H1 (cell line): ENCODE measurements around the gene ADGRV1. TPM values are rescaled to one million over a fixed set of nuclear protein-coding genes. Genes with fewer than 3 reads are reported as not detected.

Experiments
- CTCF ChIA-PET: fragments of 300-600 bp; sonication (Branson Sonifier 250); formaldehyde crosslinking; loops from one replicate; lab custom pipeline; 2021; ENCODE audit not compliant: partially characterized antibody; lab: Charles Lee
- POLR2A ChIA-PET: fragments of 300-600 bp; sonication (Branson Sonifier 250); formaldehyde crosslinking; loops from one replicate; lab custom pipeline; 2021; ENCODE audit warnings: inconsistent platforms; ENCODE audit not compliant: partially characterized antibody; lab: Charles Lee
- DNase-seq, 2 experiments: peaks; one replicate each; pipeline versions ENCODE4 v3.0.0 to v3.0.0-alpha.2; 2010 to 2022; ENCODE audit warnings: low spot score in 2 of 2, low read depth in 1 of 2, mixed read lengths in 1 of 2
- FAIRE-seq: peaks from 2 replicates; lab custom pipeline; 2011; peaks lifted over from hg19 to GRCh38; lab: Jason Lieb, UNC
- H2AFZ ChIP-seq: 2 replicates; pipeline ENCODE4 v1.8.1; 2012; ENCODE audit warnings: low read length, inconsistent platforms
- H2AK5ac ChIP-seq: 2 replicates; pipeline ENCODE4 v1.6.1; 2013; ENCODE audit warnings: low read depth, low read length
- H2BK120ac ChIP-seq: replicated peaks from 2 replicates; pipeline ENCODE3; 2013; ENCODE audit warnings: low read depth, low read length, inconsistent platforms
- H2BK12ac ChIP-seq: 2 replicates; pipeline ENCODE4 v1.6.1; 2013; ENCODE audit warnings: low read depth, low read length
- H2BK15ac ChIP-seq: 2 replicates; pipeline ENCODE4 v1.6.1; 2013; ENCODE audit warnings: low read length
- H2BK20ac ChIP-seq: 2 replicates; pipeline ENCODE4 v1.6.1; 2013; ENCODE audit warnings: low read length
- H2BK5ac ChIP-seq: 2 replicates; pipeline ENCODE4 v1.6.1; 2013; ENCODE audit warnings: low read depth, low read length
- H3K14ac ChIP-seq: 2 replicates; pipeline ENCODE4 v1.6.1; 2013; ENCODE audit warnings: inconsistent platforms; ENCODE audit not compliant: insufficient read length
- H3K18ac ChIP-seq: 2 replicates; pipeline ENCODE4 v1.6.1; 2013; ENCODE audit warnings: low read length; ENCODE audit errors: extremely low read depth
- H3K23ac ChIP-seq: 2 replicates; pipeline ENCODE4 v1.6.1; 2013; ENCODE audit warnings: inconsistent platforms; ENCODE audit not compliant: insufficient read length
- H3K23me2 ChIP-seq: 2 replicates; pipeline ENCODE4 v1.6.1; 2013; ENCODE audit warnings: low read depth, low read length
- H3K27ac ChIP-seq: 2 replicates; pipeline ENCODE4 v1.6.1; 2011; ENCODE audit warnings: low read depth, low read length, inconsistent platforms
- H3K27me3 ChIP-seq, 4 experiments: replicated peaks in 1 of 4; 1 replicate in 1 of 4; 2 replicates in 3 of 4; pipeline versions ENCODE4 v1.6.1 to v1.8.1; 2011 to 2013; ENCODE audit warnings: low read length in 3 of 4, mild to moderate bottlenecking in 3 of 4, inconsistent platforms in 2 of 4, mixed read lengths in 2 of 4, moderate library complexity in 1 of 4; ENCODE audit not compliant: control insufficient read depth in 3 of 4, insufficient read depth in 3 of 4; ENCODE audit errors: extremely low read depth in 1 of 4
- H3K36me3 ChIP-seq, 4 experiments: 2 replicates each; pipeline versions ENCODE4 v1.6.1 to v1.8.1; 2011 to 2013; ENCODE audit warnings: mild to moderate bottlenecking in 4 of 4, low read length in 3 of 4, moderate library complexity in 2 of 4, control low read depth in 1 of 4, inconsistent platforms in 1 of 4; ENCODE audit not compliant: insufficient read depth in 4 of 4, control insufficient read depth in 2 of 4
- H3K4ac ChIP-seq: replicated peaks from 2 replicates; pipeline ENCODE3; 2013; ENCODE audit warnings: low read length, low read depth, mixed read lengths, inconsistent platforms; ENCODE audit not compliant: insufficient read length
- H3K4me1 ChIP-seq, 4 experiments: replicated peaks in 1 of 4; 1 replicate in 1 of 4; 2 replicates in 3 of 4; pipeline versions ENCODE4 v1.6.1 to v1.8.1; 2011 to 2013; ENCODE audit warnings: low read length in 3 of 4, inconsistent platforms in 2 of 4, mixed read lengths in 1 of 4; ENCODE audit not compliant: insufficient read depth in 4 of 4, control insufficient read depth in 3 of 4
- H3K4me2 ChIP-seq, 2 experiments: 2 replicates each; pipeline versions ENCODE4 v1.6.1 to v1.8.1; 2011 to 2013; ENCODE audit warnings: low read depth in 2 of 2, low read length in 2 of 2, control low read depth in 1 of 2, inconsistent platforms in 1 of 2, mild to moderate bottlenecking in 1 of 2; ENCODE audit not compliant: insufficient read depth in 1 of 2
- H3K4me3 ChIP-seq, 4 experiments: fragments of 200-600, 300-600 bp in 1 of 4; sonication (generic), shearing (Covaris generic), sonication (Bioruptor Twin) in 1 of 4; 2 replicates each; pipeline versions ENCODE4 v1.5.1 to v1.8.1; 2011 to 2016; ENCODE audit warnings: low read length in 4 of 4, low read depth in 3 of 4, control low read depth in 2 of 4, inconsistent platforms in 2 of 4, mild to moderate bottlenecking in 2 of 4, mixed read lengths in 1 of 4, moderate library complexity in 1 of 4; ENCODE audit not compliant: insufficient read depth in 2 of 4; ENCODE audit errors: extremely low read depth in 1 of 4
- H3K56ac ChIP-seq: replicated peaks from 2 replicates; pipeline ENCODE3; 2013; ENCODE audit warnings: low read depth, mild to moderate bottlenecking, mixed read lengths, low read length, inconsistent platforms; ENCODE audit not compliant: insufficient read length
- H3K79me1 ChIP-seq: 2 replicates; pipeline ENCODE4 v1.6.1; 2013; ENCODE audit warnings: low read depth, low read length, control low read depth
- H3K79me2 ChIP-seq, 2 experiments: 2 replicates each; pipeline versions ENCODE4 v1.6.1 to v1.8.1; 2012 to 2013; ENCODE audit warnings: low read length in 2 of 2, mild to moderate bottlenecking in 2 of 2, inconsistent platforms in 1 of 2; ENCODE audit not compliant: insufficient read depth in 2 of 2, control insufficient read depth in 1 of 2
- H3K9ac ChIP-seq, 4 experiments: replicated peaks in 1 of 4; 1 replicate in 1 of 4; 2 replicates in 3 of 4; pipeline versions ENCODE4 v1.6.1 to v1.8.1; 2011 to 2013; ENCODE audit warnings: low read depth in 3 of 4, low read length in 3 of 4, control low read depth in 2 of 4, mild to moderate bottlenecking in 2 of 4, moderate library complexity in 2 of 4, inconsistent platforms in 1 of 4; ENCODE audit errors: extremely low read depth in 1 of 4
- H3K9me3 ChIP-seq, 2 experiments: 2 replicates each; pipeline versions ENCODE4 v1.6.1 to v1.8.1; 2012 to 2013; ENCODE audit warnings: mild to moderate bottlenecking in 2 of 2, moderate library complexity in 2 of 2, control low read depth in 1 of 2, inconsistent platforms in 1 of 2, low read depth in 1 of 2, low read length in 1 of 2, mixed read lengths in 1 of 2; ENCODE audit not compliant: insufficient read depth in 2 of 2
- H4K20me1 ChIP-seq, 2 experiments: replicated peaks in 1 of 2; 2 replicates each; pipeline versions ENCODE3 to v1.8.1; 2011 to 2013; ENCODE audit warnings: inconsistent platforms in 2 of 2, low read length in 2 of 2, mild to moderate bottlenecking in 1 of 2; ENCODE audit not compliant: insufficient read depth in 2 of 2, control insufficient read depth in 1 of 2
- H4K5ac ChIP-seq: 2 replicates; pipeline ENCODE4 v1.6.1; 2013; ENCODE audit warnings: low read length, low read depth, mixed read lengths, inconsistent platforms; ENCODE audit not compliant: insufficient read length
- H4K8ac ChIP-seq: 2 replicates; pipeline ENCODE4 v1.8.0; 2013; ENCODE audit warnings: mild to moderate bottlenecking, moderate library complexity, low read length, inconsistent platforms; ENCODE audit not compliant: insufficient read depth; ENCODE audit errors: extremely low read depth
- H4K91ac ChIP-seq: replicated peaks from 2 replicates; pipeline ENCODE3; 2013; ENCODE audit warnings: low read length, mixed read lengths, inconsistent platforms; ENCODE audit not compliant: insufficient read length
- HDAC6 ChIP-seq: IDR thresholded peaks from one replicate; pipeline ENCODE4 v1.7.1; 2012; ENCODE audit warnings: low read depth, mild to moderate bottlenecking, inconsistent platforms, low read length, moderate library complexity
- KDM4A ChIP-seq: IDR thresholded peaks from one replicate; pipeline ENCODE4 v1.7.1; 2012; ENCODE audit warnings: low read depth, mild to moderate bottlenecking, moderate library complexity, low read length, inconsistent platforms; ENCODE audit not compliant: severe bottlenecking
- RAD21 ChIP-seq, 2 experiments: IDR thresholded peaks in 1 of 2; conservative IDR thresholded peaks in 1 of 2; 2 replicates each; pipeline ENCODE4 v1.6.1; 2011; ENCODE audit warnings: low read depth in 2 of 2, low read length in 2 of 2, improper control_type of control experiment in 1 of 2, inconsistent platforms in 1 of 2, mild to moderate bottlenecking in 1 of 2, moderate library complexity in 1 of 2
- SIX5 ChIP-seq: IDR thresholded peaks from 2 replicates; pipeline ENCODE4 v1.6.1; 2011; ENCODE audit warnings: mild to moderate bottlenecking, low read depth, low read length
- SUZ12 ChIP-seq: fragments of 200-600 bp; sonication (generic); IDR thresholded peaks from 2 replicates; pipeline ENCODE4 v1.6.1; 2012; ENCODE audit warnings: mild to moderate bottlenecking, inconsistent platforms, low read length, moderate library complexity, mixed read lengths
- WGBS, 2 experiments: shearing (Covaris generic) in 1 of 2; methylation state at CpG; one replicate each; pipeline versions ENCODE4 v1.1.6 to v1.1.7; 2013 to 2015; ENCODE audit warnings: low lambda C conversion rate in 2 of 2, mixed read lengths in 2 of 2, inconsistent platforms in 1 of 2, low coverage in 1 of 2, missing lambda C conversion rate in 1 of 2; ENCODE audit not compliant: insufficient replicate concordance in 2 of 2, insufficient coverage in 1 of 2, insufficient read length in 1 of 2; ENCODE audit errors: extremely low coverage in 1 of 2, missing lambda C conversion rate in 1 of 2; 5-methylcytosine and 5-hydroxymethylcytosine counted together
- polyA plus RNA-seq, 7 experiments: library from polyadenylated mRNA; depleted of rRNA in 3 of 7; stranded (reverse) in 5 of 7; unstranded in 2 of 7; fragments of >200 nt in 5 of 7; fragments of 200-250 nt in 2 of 7; gene quantifications; 1 replicate in 5 of 7; 2 replicates in 1 of 7; 4 replicates in 1 of 7; pipeline versions ENCODE4 v1.2.1 to v1.2.3, GENCODE V29; 2011 to 2013; ENCODE audit warnings: missing spikeins in 2 of 7, mixed read lengths in 2 of 7
- total RNA-seq: library from RNA; stranded (reverse); fragmentation: NEBNext Ultra II Directional; extraction: Animal tissue kit (Norgen Biotek cat#: 25700); gene quantifications from 2 replicates; pipeline ENCODE4 v1.2.1, GENCODE V29; 2021
- TF ChIP-seq, protein P1 (sequence below): IDR thresholded peaks from 2 replicates; pipeline ENCODE4 v1.6.1; 2011; ENCODE audit warnings: low read depth, mild to moderate bottlenecking, low read length; ENCODE audit not compliant: insufficient read depth

The ADGRV1 gene
- total and polyA plus RNA-seq, 2 of the 8 experiments (the other 6 are each of a cell fraction or from before 2014, with no cell fraction given) = 53.1 to 62.2 TPM

DNA sequence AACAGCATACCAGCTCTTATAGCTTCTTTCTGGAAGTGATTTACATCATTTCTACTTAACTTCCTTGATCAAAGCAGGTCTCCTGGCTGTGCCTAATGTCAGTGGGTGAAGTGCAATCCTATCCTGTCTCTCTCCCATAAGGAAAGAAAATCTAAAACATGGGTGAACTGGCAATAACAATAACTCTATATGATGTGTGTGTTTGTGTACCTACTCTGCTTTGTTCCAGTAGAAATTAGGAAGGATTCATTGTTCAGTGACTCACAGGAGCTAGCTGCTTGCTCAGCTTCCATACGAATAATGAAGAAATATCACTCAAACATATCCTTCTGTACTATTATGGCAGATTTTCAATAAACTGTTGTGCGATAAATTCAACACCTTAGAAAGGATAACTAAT, 123.7 kb downstream of the ADGRV1 start:
- H3K56ac ChIP-seq = no peak overlapping the region
- no peak overlapping the region for H3K14ac ChIP-seq
- H3K23ac ChIP-seq = no peak overlapping the region
- H3K4ac ChIP-seq = no peak overlapping the region
- no peak overlapping the region for H2BK5ac ChIP-seq
- no peak overlapping the region for H3K4me3 ChIP-seq
- no peaks in the 10 kb centered on the region for H3K79me1 ChIP-seq
- H3K79me2 ChIP-seq = no peaks in the 10 kb centered on the region
- no peak overlapping the region for H4K8ac ChIP-seq
- no peak for DNase-seq
- ChIA-PET POLR2A (no interaction called here), CTCF (interaction anchor here (1.0 to 1.1 kb wide), 2 partner anchors 13 to 33 kb away, joined by 3 read pairs; no protein-coding TSS in a partner anchor)
- H2BK15ac ChIP-seq = no peak overlapping the region
- no peak overlapping the region for H2AFZ ChIP-seq
- no peak overlapping the region for H3K9ac ChIP-seq
- H3K27me3 ChIP-seq = no peaks in the 10 kb centered on the region
- H3K4me1 ChIP-seq = no peaks in the 10 kb centered on the region
- peaks cover 6 to 51% (median 25%) of the 10 kb centered on the region in 4 experiments; a peak in 7 of 8 replicates for H3K36me3 ChIP-seq
- peaks cover 0 to 3% of the 10 kb centered on the region in 2 experiments; a peak in 1 of 4 replicates for H3K9me3 ChIP-seq
- no peak overlapping the region for H2BK20ac ChIP-seq
- H4K91ac ChIP-seq = no peak overlapping the region
- no peak overlapping the region for H4K5ac ChIP-seq
- no peak overlapping the region for H3K18ac ChIP-seq
- H2BK12ac ChIP-seq = no peak overlapping the region
- H3K23me2 ChIP-seq = no peaks in the 10 kb centered on the region
- no peak for TF ChIP-seq SUZ12
- TF ChIP-seq SIX5 = no peak
- no peak for TF ChIP-seq RAD21 (IDR thresholded peaks at IDR 0.05 in 1 of 2, conservative IDR thresholded peaks at IDR 0.05 in 1 of 2; ENCODE audit: low read depth in 2 of 2, low read length in 2 of 2)
- TF ChIP-seq, protein P1, sequence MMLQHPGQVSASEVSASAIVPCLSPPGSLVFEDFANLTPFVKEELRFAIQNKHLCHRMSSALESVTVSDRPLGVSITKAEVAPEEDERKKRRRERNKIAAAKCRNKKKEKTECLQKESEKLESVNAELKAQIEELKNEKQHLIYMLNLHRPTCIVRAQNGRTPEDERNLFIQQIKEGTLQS = no peak
- TF ChIP-seq KDM4A = no peak
- TF ChIP-seq HDAC6 = no peak
- H4K20me1 ChIP-seq = no peaks in the 10 kb centered on the region
- no peak overlapping the region for H3K27ac ChIP-seq
- no peak overlapping the region for H3K4me2 ChIP-seq
- no peak overlapping the region for H2BK120ac ChIP-seq
- 92% methylated on average over 2 of the region's 2 CpGs; no CpG with 5 or more reads in 1 of the 2 experiments for WGBS, 2 experiments
- no peak overlapping the region for H2AK5ac ChIP-seq
- no peak for FAIRE-seq
